ENCODE measurements around the gene AKAP7.

Gene AKAP7

DNA sequence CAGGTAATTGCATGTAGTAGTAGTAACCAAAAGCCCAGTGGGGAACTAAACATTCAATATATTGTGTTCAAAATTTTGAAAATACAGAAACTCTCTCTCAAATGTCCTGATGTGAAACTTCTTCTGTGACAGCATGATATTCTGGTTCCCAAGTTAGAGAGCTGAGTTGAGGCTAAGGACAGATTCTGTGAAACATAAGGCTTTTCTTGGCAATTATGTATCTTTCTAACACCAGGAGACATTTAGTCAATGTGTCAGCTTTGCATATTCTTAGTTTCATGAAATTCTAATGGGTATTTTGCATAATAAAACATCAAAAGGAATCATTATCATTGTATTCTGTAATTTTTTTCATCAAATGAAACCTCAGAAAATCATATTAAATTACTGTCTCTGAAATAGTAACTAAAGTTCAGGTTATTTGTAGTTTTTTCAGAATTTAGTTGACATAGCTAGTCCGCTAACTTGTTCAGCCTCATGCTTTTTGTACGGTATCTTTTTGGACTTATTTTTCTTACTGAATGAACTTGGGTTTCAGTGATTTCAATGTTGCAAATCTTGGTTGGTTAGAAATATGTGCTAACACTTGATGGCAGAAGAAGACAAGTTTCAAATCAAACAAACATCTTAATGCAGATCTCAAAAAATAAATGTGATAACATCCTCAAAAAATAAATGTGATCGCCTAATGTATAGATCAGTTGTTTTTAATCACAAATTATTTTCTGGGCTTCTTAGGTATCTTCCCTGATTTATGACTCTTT lies 70.4 kb downstream of the AKAP7 start:
- no peak for DNase-seq
- H3K4me1 ChIP-seq (ENCODE audit: low read length), result peaks cover 1% of the 10 kb centered on the region
- H3K36me3 ChIP-seq (replicated peaks; ENCODE audit: insufficient read depth, low read length), result no peaks in the 10 kb centered on the region
- H3F3A ChIP-seq (ENCODE audit: insufficient read depth, low read length), result no peaks in the 10 kb centered on the region
- H3K27ac ChIP-seq (ENCODE audit: low read length), result no peak overlapping the region
- H3K27me3 ChIP-seq (replicated peaks; ENCODE audit: insufficient read depth, low read length), result no peaks in the 10 kb centered on the region
- H3K4me2 ChIP-seq (ENCODE audit: low read depth, low read length), result no peak overlapping the region
- no peaks in the 10 kb centered on the region for H3K9me3 ChIP-seq (replicated peaks; ENCODE audit: insufficient read depth, low read length)
- H4K20me1 ChIP-seq (ENCODE audit: insufficient read depth, low read length), result no peaks in the 10 kb centered on the region
- H3K79me2 ChIP-seq (ENCODE audit: low read length), result no peaks in the 10 kb centered on the region
- no peak overlapping the region for H3K9ac ChIP-seq (ENCODE audit: low read length)
- H3K4me3 ChIP-seq (ENCODE audit: low read length), result no peak overlapping the region
- TF ChIP-seq EZH2 (optimal IDR thresholded peaks at IDR 0.05; ENCODE audit: low read depth, low read length) (no peak), EZH2phosphoT487 (IDR thresholded peaks at IDR 0.05; ENCODE audit: low read length) (no peak)
- TF ChIP-seq, protein P1, sequence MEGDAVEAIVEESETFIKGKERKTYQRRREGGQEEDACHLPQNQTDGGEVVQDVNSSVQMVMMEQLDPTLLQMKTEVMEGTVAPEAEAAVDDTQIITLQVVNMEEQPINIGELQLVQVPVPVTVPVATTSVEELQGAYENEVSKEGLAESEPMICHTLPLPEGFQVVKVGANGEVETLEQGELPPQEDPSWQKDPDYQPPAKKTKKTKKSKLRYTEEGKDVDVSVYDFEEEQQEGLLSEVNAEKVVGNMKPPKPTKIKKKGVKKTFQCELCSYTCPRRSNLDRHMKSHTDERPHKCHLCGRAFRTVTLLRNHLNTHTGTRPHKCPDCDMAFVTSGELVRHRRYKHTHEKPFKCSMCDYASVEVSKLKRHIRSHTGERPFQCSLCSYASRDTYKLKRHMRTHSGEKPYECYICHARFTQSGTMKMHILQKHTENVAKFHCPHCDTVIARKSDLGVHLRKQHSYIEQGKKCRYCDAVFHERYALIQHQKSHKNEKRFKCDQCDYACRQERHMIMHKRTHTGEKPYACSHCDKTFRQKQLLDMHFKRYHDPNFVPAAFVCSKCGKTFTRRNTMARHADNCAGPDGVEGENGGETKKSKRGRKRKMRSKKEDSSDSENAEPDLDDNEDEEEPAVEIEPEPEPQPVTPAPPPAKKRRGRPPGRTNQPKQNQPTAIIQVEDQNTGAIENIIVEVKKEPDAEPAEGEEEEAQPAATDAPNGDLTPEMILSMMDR (IDR thresholded peaks at IDR 0.05; ENCODE audit: low read length), result no peak
- no peaks in the 10 kb centered on the region for H3K9me2 ChIP-seq (replicated peaks; ENCODE audit: insufficient read depth, low read length)
- no peak overlapping the region for H2AFZ ChIP-seq (ENCODE audit: low read length)

DNA sequence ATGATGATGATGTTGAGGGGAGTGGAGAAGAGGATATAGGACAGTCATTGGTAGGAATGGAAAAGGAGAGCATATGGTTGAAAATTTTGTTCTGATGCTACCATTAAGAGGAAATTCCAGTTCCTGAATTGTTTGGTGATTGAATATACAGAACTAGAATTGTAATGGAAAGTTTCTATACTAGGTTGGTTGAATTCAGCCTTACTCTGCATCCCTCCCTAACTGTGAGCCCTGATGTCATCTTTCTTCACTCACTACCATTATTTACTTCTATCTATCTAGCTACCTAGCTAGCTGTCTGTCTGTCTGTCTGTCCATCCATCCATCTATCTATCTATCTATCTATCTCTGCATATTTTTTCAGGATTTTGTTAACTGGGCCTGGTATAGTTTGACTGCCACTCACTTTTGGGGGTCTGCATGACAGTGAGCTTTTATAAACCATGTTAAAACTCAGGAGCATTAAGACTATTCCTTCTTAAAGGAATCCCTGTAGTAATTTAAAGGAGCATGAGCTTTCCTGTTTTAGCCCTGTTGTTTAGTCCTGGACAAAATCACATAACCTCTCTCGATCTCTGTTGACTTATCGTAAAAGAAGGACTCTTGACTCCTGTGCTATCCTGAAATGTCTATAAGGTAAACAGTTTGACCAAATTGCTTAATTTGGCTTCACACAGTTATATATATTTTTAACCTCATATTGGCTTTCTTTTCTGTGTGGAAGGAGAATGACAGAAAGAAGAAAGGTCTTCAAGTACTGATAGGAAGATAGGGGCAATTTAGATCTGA lies 71.4 kb downstream of the AKAP7 start:
- H3F3A ChIP-seq (ENCODE audit: insufficient read depth, low read length), result no peaks in the 10 kb centered on the region
- no peaks in the 10 kb centered on the region for H3K36me3 ChIP-seq (replicated peaks; ENCODE audit: insufficient read depth, low read length)
- no peak overlapping the region for H3K9ac ChIP-seq (ENCODE audit: low read length)
- H3K79me2 ChIP-seq (ENCODE audit: low read length), result no peaks in the 10 kb centered on the region
- H3K9me3 ChIP-seq (replicated peaks; ENCODE audit: insufficient read depth, low read length), result no peaks in the 10 kb centered on the region
- no peaks in the 10 kb centered on the region for H3K27me3 ChIP-seq (replicated peaks; ENCODE audit: insufficient read depth, low read length)
- no peaks in the 10 kb centered on the region for H3K4me1 ChIP-seq (ENCODE audit: low read length)
- no peak overlapping the region for H2AFZ ChIP-seq (ENCODE audit: low read length)
- DNase-seq, result no peak
- no peak overlapping the region for H3K4me3 ChIP-seq (ENCODE audit: low read length)
- H3K4me2 ChIP-seq (ENCODE audit: low read depth, low read length), result no peak overlapping the region
- H4K20me1 ChIP-seq (ENCODE audit: insufficient read depth, low read length), result no peaks in the 10 kb centered on the region
- TF ChIP-seq, protein P1 (IDR thresholded peaks at IDR 0.05; ENCODE audit: low read length), result no peak
- no peak for TF ChIP-seq EZH2 (optimal IDR thresholded peaks at IDR 0.05; ENCODE audit: low read depth, low read length)
- no peak for TF ChIP-seq EZH2phosphoT487 (IDR thresholded peaks at IDR 0.05; ENCODE audit: low read length)
- H3K9me2 ChIP-seq (replicated peaks; ENCODE audit: insufficient read depth, low read length), result no peaks in the 10 kb centered on the region
- H3K27ac ChIP-seq (ENCODE audit: low read length), result no peak overlapping the region

DNA sequence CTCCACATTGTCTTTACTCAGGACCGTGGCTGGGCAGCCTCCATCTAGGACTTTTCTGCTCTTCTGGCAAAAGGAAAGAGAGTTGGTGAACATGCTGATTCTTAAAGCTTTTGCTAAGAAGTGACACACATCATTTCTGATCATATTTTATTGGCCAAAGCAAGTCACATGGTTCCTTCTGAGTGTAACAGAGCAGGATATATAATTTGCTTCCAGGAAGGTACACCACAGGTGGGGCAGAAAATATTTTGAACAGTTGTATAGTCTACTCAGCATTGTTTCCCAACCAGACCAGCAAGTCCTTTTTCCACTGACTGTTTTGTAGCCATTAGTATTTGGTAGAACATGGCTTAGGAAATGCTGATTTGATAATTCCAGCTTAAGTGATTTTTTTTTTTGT lies 73.5 kb downstream of the AKAP7 start:
- H3F3A ChIP-seq (ENCODE audit: insufficient read depth, low read length), result no peaks in the 10 kb centered on the region
- no peaks in the 10 kb centered on the region for H3K27me3 ChIP-seq (replicated peaks; ENCODE audit: insufficient read depth, low read length)
- TF ChIP-seq, protein P1 (IDR thresholded peaks at IDR 0.05; ENCODE audit: low read length), result no peak
- TF ChIP-seq EZH2phosphoT487 (IDR thresholded peaks at IDR 0.05; ENCODE audit: low read length) (no peak), EZH2 (optimal IDR thresholded peaks at IDR 0.05; ENCODE audit: low read depth, low read length) (no peak)
- H3K9me3 ChIP-seq (replicated peaks; ENCODE audit: insufficient read depth, low read length), result no peaks in the 10 kb centered on the region
- no peak for DNase-seq
- H3K36me3 ChIP-seq (replicated peaks; ENCODE audit: insufficient read depth, low read length), result no peaks in the 10 kb centered on the region
- no peak overlapping the region for H3K4me3 ChIP-seq (ENCODE audit: low read length)
- H3K4me1 ChIP-seq (ENCODE audit: low read length), result no peaks in the 10 kb centered on the region
- no peaks in the 10 kb centered on the region for H3K9me2 ChIP-seq (replicated peaks; ENCODE audit: insufficient read depth, low read length)
- H3K9ac ChIP-seq (ENCODE audit: low read length), result no peak overlapping the region
- no peak overlapping the region for H3K4me2 ChIP-seq (ENCODE audit: low read depth, low read length)
- H4K20me1 ChIP-seq (ENCODE audit: insufficient read depth, low read length), result no peaks in the 10 kb centered on the region
- H3K27ac ChIP-seq (ENCODE audit: low read length), result no peak overlapping the region
- no peak overlapping the region for H2AFZ ChIP-seq (ENCODE audit: low read length)
- no peaks in the 10 kb centered on the region for H3K79me2 ChIP-seq (ENCODE audit: low read length)

Measured in MM.1S (cell line).